Keratinocyte (primary cell): Measurements from ENCODE around the gene ANKRD1. TPM values are rescaled to one million over a fixed set of nuclear protein-coding genes. Genes with fewer than 3 reads are reported as not detected.

Experiments
- DNase-seq: peaks from one replicate; pipeline ENCODE4 v3.0.0-alpha.2; 2011; ENCODE audit warnings: low read depth, missing footprints, low spot score
- FAIRE-seq: peaks from 2 replicates; lab custom pipeline; 2011; peaks lifted over from hg19 to GRCh38; lab: Jason Lieb, UNC
- H2AFZ ChIP-seq: 2 replicates; pipeline ENCODE4 v1.6.0; 2012; ENCODE audit warnings: low read length, control low read depth, inconsistent platforms; ENCODE audit not compliant: control insufficient read depth
- H3K27ac ChIP-seq: 2 replicates; pipeline ENCODE4 v1.5.1; 2011; ENCODE audit warnings: low read length; ENCODE audit not compliant: control insufficient read depth, insufficient read depth
- H3K27me3 ChIP-seq: 3 replicates; pipeline ENCODE4 v1.6.0; 2011; ENCODE audit warnings: low read length; ENCODE audit not compliant: control insufficient read depth, insufficient read depth; ENCODE audit errors: extremely low read depth
- H3K36me3 ChIP-seq, 2 experiments: 2 replicates in 1 of 2; 3 replicates in 1 of 2; pipeline ENCODE4 v1.5.1; 2011; ENCODE audit warnings: low read length in 2 of 2, mild to moderate bottlenecking in 1 of 2; ENCODE audit not compliant: control insufficient read depth in 2 of 2, insufficient read depth in 2 of 2; ENCODE audit errors: extremely low read depth in 1 of 2
- H3K4me1 ChIP-seq: 3 replicates; pipeline ENCODE4 v1.5.1; 2011; ENCODE audit warnings: low read length; ENCODE audit not compliant: control insufficient read depth, insufficient read depth; ENCODE audit errors: extremely low read depth
- H3K4me2 ChIP-seq: 3 replicates; pipeline ENCODE4 v1.6.0; 2011; ENCODE audit warnings: low read depth, low read length; ENCODE audit not compliant: control insufficient read depth, insufficient read depth; ENCODE audit errors: extremely low read depth
- H3K4me3 ChIP-seq, 3 experiments: fragments of 200-600 bp in 1 of 3; sonication (generic) in 1 of 3; 2 replicates in 2 of 3; 3 replicates in 1 of 3; pipeline ENCODE4 v1.5.1; 2011 to 2016; ENCODE audit warnings: low read length in 3 of 3, mild to moderate bottlenecking in 3 of 3, control low read depth in 2 of 3, inconsistent platforms in 1 of 3, low read depth in 1 of 3, mixed read lengths in 1 of 3, mixed run types in 1 of 3, moderate library complexity in 1 of 3; ENCODE audit not compliant: control insufficient read depth in 2 of 3, insufficient read depth in 2 of 3; ENCODE audit errors: extremely low read depth in 1 of 3
- H3K79me2 ChIP-seq: 2 replicates; pipeline ENCODE4 v1.6.0; 2012; ENCODE audit warnings: low read length; ENCODE audit not compliant: control insufficient read depth, insufficient read depth
- H3K9ac ChIP-seq: 3 replicates; pipeline ENCODE4 v1.6.0; 2011; ENCODE audit warnings: low read length; ENCODE audit not compliant: control insufficient read depth, insufficient read depth; ENCODE audit errors: extremely low read depth
- H3K9me1 ChIP-seq: 3 replicates; pipeline ENCODE4 v1.6.0; 2011; ENCODE audit warnings: low read length; ENCODE audit not compliant: control insufficient read depth, insufficient read depth; ENCODE audit errors: extremely low read depth
- H3K9me3 ChIP-seq: 2 replicates; pipeline ENCODE4 v1.5.1; 2012; ENCODE audit warnings: low read depth, low read length; ENCODE audit not compliant: control insufficient read depth
- H4K20me1 ChIP-seq: 3 replicates; pipeline ENCODE4 v1.6.0; 2011; ENCODE audit warnings: low read length; ENCODE audit not compliant: control insufficient read depth, insufficient read depth; ENCODE audit errors: extremely low read depth
- EZH2 ChIP-seq: IDR thresholded peaks from one replicate; pipeline ENCODE4 v1.6.1; 2012; ENCODE audit warnings: inconsistent platforms, mild to moderate bottlenecking, low read length, moderate library complexity
- dilution Hi-C: fragments of 300-500 bp; cut with MboI; formaldehyde crosslinking; loops from one replicate; pipeline ENCODE4 v1.7.0; 2020; ENCODE audit warnings: low sequenced_read_pairs; ENCODE audit not compliant: extremely low pct_ligation_motif_present
- polyA plus RNA-seq, 5 experiments: library from polyadenylated mRNA; depleted of rRNA in 3 of 5; stranded (reverse) in 3 of 5; stranded (forward) in 1 of 5; unstranded in 1 of 5; fragments of >200 nt; gene quantifications; 1 replicate in 1 of 5; 2 replicates in 3 of 5; 3 replicates in 1 of 5; pipeline versions ENCODE4 v1.2.1 to v1.2.3, GENCODE V29; 2011 to 2012; ENCODE audit warnings: missing spikeins in 2 of 5, low read depth in 1 of 5, low replicate concordance in 1 of 5
- TF ChIP-seq, protein P1 (sequence below), 3 experiments: IDR thresholded peaks in 1 of 3; conservative IDR thresholded peaks in 1 of 3; optimal IDR thresholded peaks in 1 of 3; 2 replicates in 2 of 3; 3 replicates in 1 of 3; pipeline versions ENCODE3 to v1.5.1; 2011; ENCODE audit warnings: low read length in 3 of 3, mild to moderate bottlenecking in 3 of 3, moderate library complexity in 2 of 3, control low read depth in 1 of 3, inconsistent platforms in 1 of 3; ENCODE audit not compliant: insufficient read depth in 2 of 3; ENCODE audit errors: extremely low read depth in 1 of 3

Gene ANKRD1
- polyA plus RNA-seq, 1 donor (not counting 4 experiments of a cell fraction or from before 2014, with no cell fraction given): 0.07 TPM

- no peaks in the 10 kb centered on the region for H3K9me1 ChIP-seq
- DNase-seq: no peak
- no peak overlapping the region for H3K4me2 ChIP-seq
- no peaks in the 10 kb centered on the region for H3K4me1 ChIP-seq
- FAIRE-seq: no peak
- H3K9ac ChIP-seq: no peak overlapping the region
- no peaks in the 10 kb centered on the region for H3K27me3 ChIP-seq
- H3K27ac ChIP-seq: no peak overlapping the region
- H2AFZ ChIP-seq: no peak overlapping the region
- no peaks in the 10 kb centered on the region for H3K79me2 ChIP-seq
- no peaks in the 10 kb centered on the region for H4K20me1 ChIP-seq
- H3K9me3 ChIP-seq: no peaks in the 10 kb centered on the region
- peaks cover 16 to 20% of the 10 kb centered on the region in 2 experiments for H3K36me3 ChIP-seq
- TF ChIP-seq, protein P1, sequence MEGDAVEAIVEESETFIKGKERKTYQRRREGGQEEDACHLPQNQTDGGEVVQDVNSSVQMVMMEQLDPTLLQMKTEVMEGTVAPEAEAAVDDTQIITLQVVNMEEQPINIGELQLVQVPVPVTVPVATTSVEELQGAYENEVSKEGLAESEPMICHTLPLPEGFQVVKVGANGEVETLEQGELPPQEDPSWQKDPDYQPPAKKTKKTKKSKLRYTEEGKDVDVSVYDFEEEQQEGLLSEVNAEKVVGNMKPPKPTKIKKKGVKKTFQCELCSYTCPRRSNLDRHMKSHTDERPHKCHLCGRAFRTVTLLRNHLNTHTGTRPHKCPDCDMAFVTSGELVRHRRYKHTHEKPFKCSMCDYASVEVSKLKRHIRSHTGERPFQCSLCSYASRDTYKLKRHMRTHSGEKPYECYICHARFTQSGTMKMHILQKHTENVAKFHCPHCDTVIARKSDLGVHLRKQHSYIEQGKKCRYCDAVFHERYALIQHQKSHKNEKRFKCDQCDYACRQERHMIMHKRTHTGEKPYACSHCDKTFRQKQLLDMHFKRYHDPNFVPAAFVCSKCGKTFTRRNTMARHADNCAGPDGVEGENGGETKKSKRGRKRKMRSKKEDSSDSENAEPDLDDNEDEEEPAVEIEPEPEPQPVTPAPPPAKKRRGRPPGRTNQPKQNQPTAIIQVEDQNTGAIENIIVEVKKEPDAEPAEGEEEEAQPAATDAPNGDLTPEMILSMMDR (optimal IDR thresholded peaks at IDR 0.05 in 1 of 3, IDR thresholded peaks at IDR 0.05 in 1 of 3, conservative IDR thresholded peaks at IDR 0.05 in 1 of 3; ENCODE audit: extremely low read depth in 1 of 3, insufficient read depth in 2 of 3, low read length in 3 of 3): no peak
- TF ChIP-seq EZH2: no peak
- dilution Hi-C loops: loop anchor here (25.0 kb wide), 1 partner anchor 375 kb away; no protein-coding TSS in a partner anchor
- no peak overlapping the region for H3K4me3 ChIP-seq
Measured at GRCh38 chr10:90887555-90887954, 33.3 kb downstream of the ANKRD1 start.

- Histone ChIP-seq H4K20me1 (no peaks in the 10 kb centered on the region), H3K9me1 (no peaks in the 10 kb centered on the region), H3K9ac (no peak overlapping the region), H3K36me3 (peaks cover 10 to 16% of the 10 kb centered on the region in 2 experiments), H3K27ac (no peak overlapping the region), H3K79me2 (no peaks in the 10 kb centered on the region), H3K4me3 (no peak overlapping the region), H3K9me3 (no peaks in the 10 kb centered on the region), H3K4me1 (no peaks in the 10 kb centered on the region), H3K27me3 (no peaks in the 10 kb centered on the region), H3K4me2 (no peak overlapping the region), H2AFZ (no peak overlapping the region)
- no peak for FAIRE-seq
- TF ChIP-seq EZH2: no peak
- TF ChIP-seq, protein P1 (optimal IDR thresholded peaks at IDR 0.05 in 1 of 3, IDR thresholded peaks at IDR 0.05 in 1 of 3, conservative IDR thresholded peaks at IDR 0.05 in 1 of 3; ENCODE audit: extremely low read depth in 1 of 3, insufficient read depth in 2 of 3, low read length in 3 of 3): no peak
- dilution Hi-C loops: loop anchor here (25.0 kb wide), 1 partner anchor 377 kb away; no protein-coding TSS in a partner anchor
- DNase-seq: no peak
Measured at GRCh38 chr10:90885176-90885575, 35.7 kb downstream of the ANKRD1 start.
